C4-2B (cell line): ENCODE measurements around the gene ACOT11.

Experiments used
- H3K27ac ChIP-seq: fragments of 450-650 bp; 2 replicates; pipeline ENCODE4 v1.5.1; 2017
- CTCF ChIP-seq: fragments of 450-650 bp; conservative IDR thresholded peaks from 2 replicates; pipeline ENCODE4 v1.5.1; 2017; ENCODE audit warnings: mild to moderate bottlenecking
- ZFX ChIP-seq: fragments of 450-650 bp; IDR thresholded peaks from 2 replicates; pipeline ENCODE4 v1.6.1; 2017

Gene ACOT11

GRCh38 chr1:54594463-54594862 lies 46.4 kb downstream of the ACOT11 start:
- no peak overlapping the region for H3K27ac ChIP-seq
- TF ChIP-seq ZFX (no peak), CTCF (no peak)

- H3K27ac ChIP-seq: no peak overlapping the region
- TF ChIP-seq ZFX (no peak), CTCF (no peak)
Measured at GRCh38 chr1:54595956-54596498, 48.0 kb downstream of the ACOT11 start.

GRCh38 chr1:54596756-54597155 lies 48.7 kb downstream of the ACOT11 start:
- TF ChIP-seq ZFX (no peak), CTCF (no peak)
- no peak overlapping the region for H3K27ac ChIP-seq

GRCh38 chr1:54597455-54598030 lies 49.5 kb downstream of the ACOT11 start:
- no peak overlapping the region for H3K27ac ChIP-seq
- TF ChIP-seq CTCF (no peak), ZFX (no peak)

GRCh38 chr1:54599211-54599823 lies 51.3 kb downstream of the ACOT11 start:
- TF ChIP-seq ZFX (no peak), CTCF (no peak)
- no peak overlapping the region for H3K27ac ChIP-seq

GRCh38 chr1:54600947-54601721 lies 53.1 kb downstream of the ACOT11 start:
- TF ChIP-seq CTCF (no peak), ZFX (no peak)
- H3K27ac ChIP-seq: no peak overlapping the region

GRCh38 chr1:54601730-54602129 lies 53.7 kb downstream of the ACOT11 start:
- TF ChIP-seq ZFX (no peak), CTCF (no peak)

More at GRCh38 chr1:54601730-54602129, 53.7 kb downstream of the ACOT11 start:
- no peak overlapping the region for H3K27ac ChIP-seq
